ENCODE results near the gene DNAJB6. TPM values are rescaled to one million over a fixed set of nuclear protein-coding genes. Genes with fewer than 3 reads are reported as not detected.

DNAJB6 gene
- total RNA-seq, 1 experiment from 2014 or later = 124 TPM

DNA sequence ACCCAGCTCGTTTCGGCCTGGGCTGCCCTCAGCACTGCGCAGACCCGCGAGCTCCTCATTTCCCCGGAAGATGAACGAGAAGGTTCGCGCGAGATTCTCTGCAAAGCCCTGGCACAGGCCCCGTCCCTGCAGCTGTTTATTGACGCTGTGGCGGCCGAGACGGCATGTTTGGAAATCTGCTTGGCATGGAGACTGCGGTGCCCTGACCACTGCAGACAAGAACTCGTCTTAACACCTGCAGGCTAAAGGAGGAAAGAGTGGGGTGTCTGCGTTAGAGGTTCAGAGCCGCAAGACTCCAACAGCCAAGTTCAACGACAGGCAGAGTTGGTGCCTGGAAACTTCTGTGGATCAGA lies 125.6 kb downstream of the DNAJB6 start:
- intact Hi-C loops (cut with micrococcal nuclease) = no loop called here
- DNase-seq (ENCODE audit: unreplicated experiment) = no peak
- no peaks in the 10 kb centered on the region for H3K9me3 Mint-ChIP-seq (ENCODE audit: unreplicated experiment)
- CTCF ChIA-PET = no interaction called here
- no peak overlapping the region for H3K27ac Mint-ChIP-seq (ENCODE audit: low read depth, unreplicated experiment)
- POLR2A ChIA-PET = no interaction called here
- no peaks in the 10 kb centered on the region for H3K4me1 Mint-ChIP-seq (ENCODE audit: insufficient read depth, unreplicated experiment)
- H3K36me3 Mint-ChIP-seq (ENCODE audit: insufficient read depth, unreplicated experiment) = no peaks in the 10 kb centered on the region
- peaks cover 36% of the 10 kb centered on the region for H3K27me3 Mint-ChIP-seq (ENCODE audit: insufficient read depth, unreplicated experiment)
- no peak overlapping the region for H3K4me3 Mint-ChIP-seq (ENCODE audit: unreplicated experiment)
- no TSS peak for BruUV-seq (replicated peaks)
- TF ChIP-seq, protein P1, sequence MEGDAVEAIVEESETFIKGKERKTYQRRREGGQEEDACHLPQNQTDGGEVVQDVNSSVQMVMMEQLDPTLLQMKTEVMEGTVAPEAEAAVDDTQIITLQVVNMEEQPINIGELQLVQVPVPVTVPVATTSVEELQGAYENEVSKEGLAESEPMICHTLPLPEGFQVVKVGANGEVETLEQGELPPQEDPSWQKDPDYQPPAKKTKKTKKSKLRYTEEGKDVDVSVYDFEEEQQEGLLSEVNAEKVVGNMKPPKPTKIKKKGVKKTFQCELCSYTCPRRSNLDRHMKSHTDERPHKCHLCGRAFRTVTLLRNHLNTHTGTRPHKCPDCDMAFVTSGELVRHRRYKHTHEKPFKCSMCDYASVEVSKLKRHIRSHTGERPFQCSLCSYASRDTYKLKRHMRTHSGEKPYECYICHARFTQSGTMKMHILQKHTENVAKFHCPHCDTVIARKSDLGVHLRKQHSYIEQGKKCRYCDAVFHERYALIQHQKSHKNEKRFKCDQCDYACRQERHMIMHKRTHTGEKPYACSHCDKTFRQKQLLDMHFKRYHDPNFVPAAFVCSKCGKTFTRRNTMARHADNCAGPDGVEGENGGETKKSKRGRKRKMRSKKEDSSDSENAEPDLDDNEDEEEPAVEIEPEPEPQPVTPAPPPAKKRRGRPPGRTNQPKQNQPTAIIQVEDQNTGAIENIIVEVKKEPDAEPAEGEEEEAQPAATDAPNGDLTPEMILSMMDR (IDR thresholded peaks at IDR 0.05; ENCODE audit: unreplicated experiment) = no peak

DNA sequence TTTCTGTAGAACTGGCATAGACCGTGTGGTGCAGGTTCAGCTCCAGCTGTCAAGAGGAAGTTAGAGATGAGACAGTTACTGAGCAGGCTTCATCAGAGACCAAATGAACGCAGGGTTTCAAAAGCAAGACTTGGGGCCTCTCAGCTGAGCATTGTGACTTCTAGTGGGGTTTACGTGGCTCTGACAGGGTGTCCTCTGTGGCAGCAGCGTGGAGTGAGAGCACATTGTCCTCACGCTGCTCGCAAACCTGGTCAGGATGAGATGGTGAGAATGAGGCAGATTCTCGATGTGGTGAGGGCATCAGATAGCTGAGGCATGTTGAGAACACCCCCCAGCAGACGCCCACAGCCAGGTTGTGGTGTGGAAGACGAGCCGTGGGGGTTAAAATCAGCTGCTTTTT lies 126.0 kb downstream of the DNAJB6 start:
- H3K9me3 Mint-ChIP-seq (ENCODE audit: unreplicated experiment) = no peaks in the 10 kb centered on the region

DNA sequence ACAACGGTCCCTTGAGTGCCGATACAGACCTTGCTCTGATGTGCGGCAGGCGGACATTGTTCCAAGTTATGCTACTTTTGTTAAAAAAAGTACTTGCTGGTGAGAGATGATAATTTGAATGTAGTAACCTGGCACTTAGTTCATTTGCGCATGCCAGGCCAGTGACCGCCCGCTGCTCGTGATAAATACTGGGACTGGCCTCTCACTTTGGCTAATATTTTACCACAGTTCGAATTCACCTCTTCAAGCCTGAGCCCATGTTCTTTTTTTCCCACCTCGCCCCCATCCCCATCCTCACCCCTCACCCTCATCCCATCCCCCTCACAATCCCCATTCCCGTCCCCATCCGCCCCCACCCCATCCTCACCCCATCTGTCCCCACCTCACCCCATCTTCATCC lies 126.4 kb downstream of the DNAJB6 start:
- intact Hi-C loops (cut with micrococcal nuclease) = no loop called here
- ChIA-PET POLR2A (no interaction called here), CTCF (no interaction called here)
- peaks cover 27% of the 10 kb centered on the region for H3K27me3 Mint-ChIP-seq (ENCODE audit: insufficient read depth, unreplicated experiment)
- TF ChIP-seq, protein P1 (IDR thresholded peaks at IDR 0.05; ENCODE audit: unreplicated experiment) = no peak
- DNase-seq (ENCODE audit: unreplicated experiment) = no peak
- no peaks in the 10 kb centered on the region for H3K36me3 Mint-ChIP-seq (ENCODE audit: insufficient read depth, unreplicated experiment)
- no peak overlapping the region for H3K27ac Mint-ChIP-seq (ENCODE audit: low read depth, unreplicated experiment)
- no peaks in the 10 kb centered on the region for H3K4me1 Mint-ChIP-seq (ENCODE audit: insufficient read depth, unreplicated experiment)
- BruUV-seq (replicated peaks) = no TSS peak
- H3K4me3 Mint-ChIP-seq (ENCODE audit: unreplicated experiment) = no peak overlapping the region
- no peaks in the 10 kb centered on the region for H3K9me3 Mint-ChIP-seq (ENCODE audit: unreplicated experiment)

More for the DNA sequence above, 126.0 kb downstream of the DNAJB6 start:
- no TSS peak for BruUV-seq (replicated peaks)
- TF ChIP-seq, protein P1 (IDR thresholded peaks at IDR 0.05; ENCODE audit: unreplicated experiment) = no peak
- Mint-ChIP-seq H3K27ac (ENCODE audit: low read depth, unreplicated experiment) (no peak overlapping the region), H3K36me3 (ENCODE audit: insufficient read depth, unreplicated experiment) (no peaks in the 10 kb centered on the region), H3K4me3 (ENCODE audit: unreplicated experiment) (no peak overlapping the region), H3K4me1 (ENCODE audit: insufficient read depth, unreplicated experiment) (no peaks in the 10 kb centered on the region), H3K27me3 (ENCODE audit: insufficient read depth, unreplicated experiment) (peaks cover 31% of the 10 kb centered on the region)
- CTCF ChIA-PET = no interaction called here
- POLR2A ChIA-PET = no interaction called here
- no peak for DNase-seq (ENCODE audit: unreplicated experiment)
- intact Hi-C loops (cut with micrococcal nuclease) = no loop called here

DNA sequence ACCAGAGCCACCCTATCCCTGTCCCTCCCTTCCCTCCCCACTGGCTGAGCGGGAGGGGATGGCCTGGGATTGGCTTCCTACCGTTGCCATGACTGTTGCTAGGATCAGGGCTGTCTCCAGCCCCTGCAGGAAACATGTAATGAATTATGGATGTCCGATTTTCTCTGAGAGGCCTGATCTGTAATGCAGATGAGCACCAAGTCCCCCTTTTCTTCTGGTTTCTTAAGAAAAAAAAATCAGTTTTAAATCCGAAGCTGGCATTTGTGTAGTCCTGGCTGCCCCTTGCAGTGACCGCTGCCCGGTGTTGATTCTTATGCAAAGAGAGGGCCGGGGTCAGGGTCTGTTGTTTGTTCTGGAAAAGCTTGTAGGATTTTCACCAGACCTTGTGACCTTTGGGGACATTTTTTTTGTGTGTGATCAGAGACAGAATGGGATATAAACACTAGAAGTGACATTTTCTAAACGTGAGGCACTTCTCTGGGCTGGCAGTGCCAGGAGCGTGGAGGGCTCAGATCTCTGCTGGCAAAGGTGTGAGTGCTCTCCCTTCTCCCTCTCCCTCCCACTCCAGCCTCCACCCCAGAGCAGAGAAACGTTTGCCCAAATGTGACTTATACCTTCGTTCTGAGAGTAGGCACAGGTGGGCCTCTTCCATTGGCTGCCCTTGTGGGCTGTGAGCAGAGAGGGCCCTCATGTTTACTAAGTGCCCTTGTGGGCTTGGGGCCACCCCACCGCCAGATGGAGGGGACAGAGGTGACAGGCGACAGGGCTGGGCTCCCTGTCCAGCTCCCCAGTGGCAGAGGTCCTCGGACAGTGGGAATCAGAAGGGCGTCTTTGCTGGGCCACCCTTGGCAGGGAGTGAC lies 127.5 kb downstream of the DNAJB6 start:
- intact Hi-C loops (cut with micrococcal nuclease) = no loop called here
- TF ChIP-seq, protein P1 (IDR thresholded peaks at IDR 0.05; ENCODE audit: unreplicated experiment) = no peak
- H3K27ac Mint-ChIP-seq (ENCODE audit: low read depth, unreplicated experiment) = no peak overlapping the region
- DNase-seq (ENCODE audit: unreplicated experiment) = no peak
- POLR2A ChIA-PET = no interaction called here
- no peak overlapping the region for H3K4me3 Mint-ChIP-seq (ENCODE audit: unreplicated experiment)
- no peaks in the 10 kb centered on the region for H3K36me3 Mint-ChIP-seq (ENCODE audit: insufficient read depth, unreplicated experiment)
- BruUV-seq (replicated peaks) = no TSS peak
- H3K4me1 Mint-ChIP-seq (ENCODE audit: insufficient read depth, unreplicated experiment) = no peaks in the 10 kb centered on the region
- peaks cover 26% of the 10 kb centered on the region for H3K27me3 Mint-ChIP-seq (ENCODE audit: insufficient read depth, unreplicated experiment)
- H3K9me3 Mint-ChIP-seq (ENCODE audit: unreplicated experiment) = no peaks in the 10 kb centered on the region
- CTCF ChIA-PET = no interaction called here

Data from MCF 10A (cell line).